HepG2 (cell line): ENCODE results near the gene SNHG17. TPM values are rescaled to one million over a fixed set of nuclear protein-coding genes. Genes with fewer than 3 reads are reported as not detected.

Experiments
- BHLHE40 ChIP-seq: IDR thresholded peaks from 2 replicates; pipeline ENCODE4 v1.6.1; 2011; ENCODE audit warnings: low read length, improper control_type of control experiment
- CENPT ChIP-seq: sonication (generic); formaldehyde crosslinking; IDR thresholded peaks from 2 replicates; pipeline ENCODE4 v1.8.0; 2022; ENCODE audit warnings: low read depth, mild to moderate bottlenecking, moderate library complexity, missing genetic modification reagents
- CHD4 ChIP-seq: fragments of 200-600 bp; sonication (generic); IDR thresholded peaks from 2 replicates; pipeline ENCODE4 v1.7.0; 2017; ENCODE audit warnings: mild to moderate bottlenecking, low read length, borderline replicate concordance
- CREM ChIP-seq, 2 experiments: sonication (generic) in 1 of 2; formaldehyde crosslinking in 1 of 2; IDR thresholded peaks; 2 replicates each; pipeline versions ENCODE4 v1.4.0 to v1.6.1; 2016 to 2020; ENCODE audit warnings: antibody characterized with exemption in 1 of 2, mild to moderate bottlenecking in 1 of 2, missing genetic modification reagents in 1 of 2
- ISL2 ChIP-seq: sonication (generic); formaldehyde crosslinking; IDR thresholded peaks from 2 replicates; pipeline ENCODE4 v1.5.0; 2020; ENCODE audit warnings: missing genetic modification reagents
- JUNB ChIP-seq: sonication (generic); formaldehyde crosslinking; IDR thresholded peaks from 2 replicates; pipeline ENCODE4 v1.8.0; 2022; ENCODE audit warnings: missing genetic modification reagents, mild to moderate bottlenecking, borderline replicate concordance
- ZNF3 ChIP-seq: IDR thresholded peaks from 2 replicates; pipeline ENCODE4 v1.7.0; 2017; ENCODE audit warnings: inconsistent platforms
- ZNF749 ChIP-seq: sonication (generic); formaldehyde crosslinking; IDR thresholded peaks from 2 replicates; pipeline ENCODE4 v1.8.0; 2022; ENCODE audit warnings: mild to moderate bottlenecking, missing genetic modification reagents, moderate library complexity, borderline replicate concordance
- polyA plus RNA-seq, 8 experiments: library from polyadenylated mRNA; depleted of rRNA in 3 of 8; stranded (reverse) in 7 of 8; unstranded in 1 of 8; fragments of >200 nt; fragmentation: Illumina TruSeq in 4 of 8; extraction: Trizol in 4 of 8; gene quantifications; 2 replicates each; pipeline versions ENCODE4 v1.2.1 to v1.2.3, GENCODE V29; 2011 to 2016; ENCODE audit warnings: low read depth in 4 of 8, missing spikeins in 1 of 8, mixed read lengths in 1 of 8; ENCODE audit not compliant: insufficient read depth in 1 of 8
- total RNA-seq, 5 experiments: library from RNA; depleted of rRNA; stranded (reverse); fragments of >200 nt; fragmentation: Illumina TruSeq; extraction: Trizol; gene quantifications; 2 replicates each; pipeline ENCODE4 v1.2.3, GENCODE V29; 2016; ENCODE audit warnings: low read depth in 1 of 5
- TF ChIP-seq, protein P1 (sequence below): sonication (generic); formaldehyde crosslinking; IDR thresholded peaks from 2 replicates; pipeline ENCODE4 v1.9.0; 2021; ENCODE audit warnings: mild to moderate bottlenecking, missing genetic modification reagents
- TF ChIP-seq, protein P2 (sequence below): sonication (generic); formaldehyde crosslinking; IDR thresholded peaks from 2 replicates; pipeline ENCODE4 v1.4.0; 2020; ENCODE audit warnings: missing genetic modification reagents
- TF ChIP-seq, protein P3 (sequence below): sonication (generic); formaldehyde crosslinking; IDR thresholded peaks from 2 replicates; pipeline ENCODE4; 2020; ENCODE audit warnings: missing genetic modification reagents, mild to moderate bottlenecking, borderline replicate concordance
- TF ChIP-seq, protein P4 (sequence below): sonication (generic); formaldehyde crosslinking; IDR thresholded peaks from 2 replicates; pipeline ENCODE4 v1.8.0; 2022; ENCODE audit warnings: mild to moderate bottlenecking, missing genetic modification reagents, moderate library complexity
- TF ChIP-seq, protein P5 (sequence below): fragments of 450-650 bp; IDR thresholded peaks from 2 replicates; pipeline ENCODE4 v1.6.1; 2016

Gene SNHG17
- total and polyA plus RNA-seq, 2 of the 13 experiments (the other 11 are each of a cell fraction or from before 2014, with no cell fraction given), result 26.2 to 41.2 TPM

DNA sequence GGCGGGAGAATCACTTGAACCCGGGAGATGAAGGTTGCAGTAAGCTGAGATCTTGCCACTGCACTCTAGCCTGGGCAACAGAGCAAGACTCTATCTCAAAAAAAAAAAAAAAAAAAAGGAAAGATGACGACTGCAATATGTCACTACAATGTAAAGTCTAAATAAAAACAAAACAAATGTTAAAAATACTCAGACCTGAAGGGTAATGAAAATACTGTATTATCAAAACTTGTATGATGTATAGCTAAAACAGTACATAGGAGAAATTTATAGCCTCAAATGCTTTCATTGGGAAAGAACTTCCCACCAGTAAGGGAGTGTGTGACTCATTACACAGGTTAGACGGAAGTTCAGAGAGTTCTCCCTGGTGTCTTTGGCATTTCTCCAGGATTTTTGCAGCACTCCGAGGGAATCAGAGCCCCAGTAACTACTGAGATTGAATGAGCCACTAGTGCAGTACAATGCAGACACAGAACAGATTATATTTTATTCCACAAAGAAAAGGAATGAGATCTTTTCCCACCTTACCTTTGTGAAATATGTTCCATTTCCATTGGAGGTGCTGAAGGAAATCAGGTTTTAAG is 25.0 kb upstream of the SNHG17 start (continued):
- TF ChIP-seq, protein P1, sequence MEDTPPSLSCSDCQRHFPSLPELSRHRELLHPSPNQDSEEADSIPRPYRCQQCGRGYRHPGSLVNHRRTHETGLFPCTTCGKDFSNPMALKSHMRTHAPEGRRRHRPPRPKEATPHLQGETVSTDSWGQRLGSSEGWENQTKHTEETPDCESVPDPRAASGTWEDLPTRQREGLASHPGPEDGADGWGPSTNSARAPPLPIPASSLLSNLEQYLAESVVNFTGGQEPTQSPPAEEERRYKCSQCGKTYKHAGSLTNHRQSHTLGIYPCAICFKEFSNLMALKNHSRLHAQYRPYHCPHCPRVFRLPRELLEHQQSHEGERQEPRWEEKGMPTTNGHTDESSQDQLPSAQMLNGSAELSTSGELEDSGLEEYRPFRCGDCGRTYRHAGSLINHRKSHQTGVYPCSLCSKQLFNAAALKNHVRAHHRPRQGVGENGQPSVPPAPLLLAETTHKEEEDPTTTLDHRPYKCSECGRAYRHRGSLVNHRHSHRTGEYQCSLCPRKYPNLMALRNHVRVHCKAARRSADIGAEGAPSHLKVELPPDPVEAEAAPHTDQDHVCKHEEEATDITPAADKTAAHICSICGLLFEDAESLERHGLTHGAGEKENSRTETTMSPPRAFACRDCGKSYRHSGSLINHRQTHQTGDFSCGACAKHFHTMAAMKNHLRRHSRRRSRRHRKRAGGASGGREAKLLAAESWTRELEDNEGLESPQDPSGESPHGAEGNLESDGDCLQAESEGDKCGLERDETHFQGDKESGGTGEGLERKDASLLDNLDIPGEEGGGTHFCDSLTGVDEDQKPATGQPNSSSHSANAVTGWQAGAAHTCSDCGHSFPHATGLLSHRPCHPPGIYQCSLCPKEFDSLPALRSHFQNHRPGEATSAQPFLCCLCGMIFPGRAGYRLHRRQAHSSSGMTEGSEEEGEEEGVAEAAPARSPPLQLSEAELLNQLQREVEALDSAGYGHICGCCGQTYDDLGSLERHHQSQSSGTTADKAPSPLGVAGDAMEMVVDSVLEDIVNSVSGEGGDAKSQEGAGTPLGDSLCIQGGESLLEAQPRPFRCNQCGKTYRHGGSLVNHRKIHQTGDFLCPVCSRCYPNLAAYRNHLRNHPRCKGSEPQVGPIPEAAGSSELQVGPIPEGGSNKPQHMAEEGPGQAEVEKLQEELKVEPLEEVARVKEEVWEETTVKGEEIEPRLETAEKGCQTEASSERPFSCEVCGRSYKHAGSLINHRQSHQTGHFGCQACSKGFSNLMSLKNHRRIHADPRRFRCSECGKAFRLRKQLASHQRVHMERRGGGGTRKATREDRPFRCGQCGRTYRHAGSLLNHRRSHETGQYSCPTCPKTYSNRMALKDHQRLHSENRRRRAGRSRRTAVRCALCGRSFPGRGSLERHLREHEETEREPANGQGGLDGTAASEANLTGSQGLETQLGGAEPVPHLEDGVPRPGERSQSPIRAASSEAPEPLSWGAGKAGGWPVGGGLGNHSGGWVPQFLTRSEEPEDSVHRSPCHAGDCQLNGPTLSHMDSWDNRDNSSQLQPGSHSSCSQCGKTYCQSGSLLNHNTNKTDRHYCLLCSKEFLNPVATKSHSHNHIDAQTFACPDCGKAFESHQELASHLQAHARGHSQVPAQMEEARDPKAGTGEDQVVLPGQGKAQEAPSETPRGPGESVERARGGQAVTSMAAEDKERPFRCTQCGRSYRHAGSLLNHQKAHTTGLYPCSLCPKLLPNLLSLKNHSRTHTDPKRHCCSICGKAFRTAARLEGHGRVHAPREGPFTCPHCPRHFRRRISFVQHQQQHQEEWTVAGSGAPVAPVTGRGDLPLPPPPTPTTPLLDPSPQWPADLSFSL (CRISPR knock-in tag), result no peak
- TF ChIP-seq BHLHE40 (no peak), ZNF749 (no peak), CREM (IDR thresholded peaks at IDR 0.05) (no peak), CREM (CRISPR knock-in tag; IDR thresholded peaks at IDR 0.05) (no peak), JUNB (CRISPR knock-in tag) (no peak), ZNF3 (CRISPR knock-in tag) (no peak), CENPT (CRISPR knock-in tag) (no peak), CHD4 (no peak), ISL2 (CRISPR knock-in tag) (0 out of 2 replicates have a peak, but pooled peaks have one; percentile 23)
- TF ChIP-seq, protein P2, sequence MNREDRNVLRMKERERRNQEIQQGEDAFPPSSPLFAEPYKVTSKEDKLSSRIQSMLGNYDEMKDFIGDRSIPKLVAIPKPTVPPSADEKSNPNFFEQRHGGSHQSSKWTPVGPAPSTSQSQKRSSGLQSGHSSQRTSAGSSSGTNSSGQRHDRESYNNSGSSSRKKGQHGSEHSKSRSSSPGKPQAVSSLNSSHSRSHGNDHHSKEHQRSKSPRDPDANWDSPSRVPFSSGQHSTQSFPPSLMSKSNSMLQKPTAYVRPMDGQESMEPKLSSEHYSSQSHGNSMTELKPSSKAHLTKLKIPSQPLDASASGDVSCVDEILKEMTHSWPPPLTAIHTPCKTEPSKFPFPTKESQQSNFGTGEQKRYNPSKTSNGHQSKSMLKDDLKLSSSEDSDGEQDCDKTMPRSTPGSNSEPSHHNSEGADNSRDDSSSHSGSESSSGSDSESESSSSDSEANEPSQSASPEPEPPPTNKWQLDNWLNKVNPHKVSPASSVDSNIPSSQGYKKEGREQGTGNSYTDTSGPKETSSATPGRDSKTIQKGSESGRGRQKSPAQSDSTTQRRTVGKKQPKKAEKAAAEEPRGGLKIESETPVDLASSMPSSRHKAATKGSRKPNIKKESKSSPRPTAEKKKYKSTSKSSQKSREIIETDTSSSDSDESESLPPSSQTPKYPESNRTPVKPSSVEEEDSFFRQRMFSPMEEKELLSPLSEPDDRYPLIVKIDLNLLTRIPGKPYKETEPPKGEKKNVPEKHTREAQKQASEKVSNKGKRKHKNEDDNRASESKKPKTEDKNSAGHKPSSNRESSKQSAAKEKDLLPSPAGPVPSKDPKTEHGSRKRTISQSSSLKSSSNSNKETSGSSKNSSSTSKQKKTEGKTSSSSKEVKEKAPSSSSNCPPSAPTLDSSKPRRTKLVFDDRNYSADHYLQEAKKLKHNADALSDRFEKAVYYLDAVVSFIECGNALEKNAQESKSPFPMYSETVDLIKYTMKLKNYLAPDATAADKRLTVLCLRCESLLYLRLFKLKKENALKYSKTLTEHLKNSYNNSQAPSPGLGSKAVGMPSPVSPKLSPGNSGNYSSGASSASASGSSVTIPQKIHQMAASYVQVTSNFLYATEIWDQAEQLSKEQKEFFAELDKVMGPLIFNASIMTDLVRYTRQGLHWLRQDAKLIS (CRISPR knock-in tag), result no peak
- TF ChIP-seq, protein P3, sequence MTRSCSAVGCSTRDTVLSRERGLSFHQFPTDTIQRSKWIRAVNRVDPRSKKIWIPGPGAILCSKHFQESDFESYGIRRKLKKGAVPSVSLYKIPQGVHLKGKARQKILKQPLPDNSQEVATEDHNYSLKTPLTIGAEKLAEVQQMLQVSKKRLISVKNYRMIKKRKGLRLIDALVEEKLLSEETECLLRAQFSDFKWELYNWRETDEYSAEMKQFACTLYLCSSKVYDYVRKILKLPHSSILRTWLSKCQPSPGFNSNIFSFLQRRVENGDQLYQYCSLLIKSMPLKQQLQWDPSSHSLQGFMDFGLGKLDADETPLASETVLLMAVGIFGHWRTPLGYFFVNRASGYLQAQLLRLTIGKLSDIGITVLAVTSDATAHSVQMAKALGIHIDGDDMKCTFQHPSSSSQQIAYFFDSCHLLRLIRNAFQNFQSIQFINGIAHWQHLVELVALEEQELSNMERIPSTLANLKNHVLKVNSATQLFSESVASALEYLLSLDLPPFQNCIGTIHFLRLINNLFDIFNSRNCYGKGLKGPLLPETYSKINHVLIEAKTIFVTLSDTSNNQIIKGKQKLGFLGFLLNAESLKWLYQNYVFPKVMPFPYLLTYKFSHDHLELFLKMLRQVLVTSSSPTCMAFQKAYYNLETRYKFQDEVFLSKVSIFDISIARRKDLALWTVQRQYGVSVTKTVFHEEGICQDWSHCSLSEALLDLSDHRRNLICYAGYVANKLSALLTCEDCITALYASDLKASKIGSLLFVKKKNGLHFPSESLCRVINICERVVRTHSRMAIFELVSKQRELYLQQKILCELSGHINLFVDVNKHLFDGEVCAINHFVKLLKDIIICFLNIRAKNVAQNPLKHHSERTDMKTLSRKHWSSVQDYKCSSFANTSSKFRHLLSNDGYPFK (CRISPR knock-in tag), result no peak
- TF ChIP-seq, protein P4, sequence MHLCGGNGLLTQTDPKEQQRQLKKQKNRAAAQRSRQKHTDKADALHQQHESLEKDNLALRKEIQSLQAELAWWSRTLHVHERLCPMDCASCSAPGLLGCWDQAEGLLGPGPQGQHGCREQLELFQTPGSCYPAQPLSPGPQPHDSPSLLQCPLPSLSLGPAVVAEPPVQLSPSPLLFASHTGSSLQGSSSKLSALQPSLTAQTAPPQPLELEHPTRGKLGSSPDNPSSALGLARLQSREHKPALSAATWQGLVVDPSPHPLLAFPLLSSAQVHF (CRISPR knock-in tag), result no peak
- TF ChIP-seq, protein P5, sequence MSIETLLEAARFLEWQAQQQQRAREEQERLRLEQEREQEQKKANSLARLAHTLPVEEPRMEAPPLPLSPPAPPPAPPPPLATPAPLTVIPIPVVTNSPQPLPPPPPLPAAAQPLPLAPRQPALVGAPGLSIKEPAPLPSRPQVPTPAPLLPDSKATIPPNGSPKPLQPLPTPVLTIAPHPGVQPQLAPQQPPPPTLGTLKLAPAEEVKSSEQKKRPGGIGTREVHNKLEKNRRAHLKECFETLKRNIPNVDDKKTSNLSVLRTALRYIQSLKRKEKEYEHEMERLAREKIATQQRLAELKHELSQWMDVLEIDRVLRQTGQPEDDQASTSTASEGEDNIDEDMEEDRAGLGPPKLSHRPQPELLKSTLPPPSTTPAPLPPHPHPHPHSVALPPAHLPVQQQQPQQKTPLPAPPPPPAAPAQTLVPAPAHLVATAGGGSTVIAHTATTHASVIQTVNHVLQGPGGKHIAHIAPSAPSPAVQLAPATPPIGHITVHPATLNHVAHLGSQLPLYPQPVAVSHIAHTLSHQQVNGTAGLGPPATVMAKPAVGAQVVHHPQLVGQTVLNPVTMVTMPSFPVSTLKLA, result no peak
